Measurements from ENCODE around the gene TBXAS1. TPM values are rescaled to one million over a fixed set of nuclear protein-coding genes. Genes with fewer than 3 reads are reported as not detected.
A peak's percentile ranks its signal among the peaks of the same experiment; 100 is the strongest.

The TBXAS1 gene
- total RNA-seq (2014; rRNA removed; shearing (Covaris generic)) (1.0 TPM in 1 of 2 replicates, not detected in the other), polyA plus RNA-seq (2016; fragmentation: Nextera tagmentation; extraction: Ambion mirVana) (0.89 and 1.3 TPM in 2 replicates)
- long read RNA-seq, partial matches to known transcripts = 0 of 1 reads
- long read RNA-seq, other reads (novel, unspliced or antisense) = 1 of 1 reads

GRCh38 chr7:139829025-139829774 is at the start of gene TBXAS1:
TBXAS1 (plus strand) TSS chr7:139829264; CDS start chr7:139829391, 127 bp downstream.
- Histone ChIP-seq H3K36me3 (ENCODE audit: insufficient read depth) (no peaks in the 10 kb centered on the region), H3K4me3 (no peak within 1 kb of the TSS), H3K27ac (ENCODE audit: low read depth) (no peak within 1 kb of the TSS), H3K4me2 (no peak within 1 kb of the TSS), H2AFZ (peak within 1 kb of the TSS; percentile 38; the same call in 1 of the 2 replicates), H3K9me2 (ENCODE audit: insufficient read depth) (no peaks in the 10 kb centered on the region), H3K27me3 (ENCODE audit: insufficient read depth) (no peaks in the 10 kb centered on the region), H4K20me1 (replicated peaks; ENCODE audit: insufficient read depth) (no peaks in the 10 kb centered on the region), H3K4me1 (ENCODE audit: insufficient read depth) (no peaks in the 10 kb centered on the region), H3F3A (replicated peaks; ENCODE audit: low read depth) (no peaks in the 10 kb centered on the region), H3K79me2 (replicated peaks; ENCODE audit: insufficient read depth) (no peaks in the 10 kb centered on the region)
- peaks cover 2% of the 10 kb centered on the region for H3K27me3 Mint-ChIP-seq (ENCODE audit: insufficient read depth, low read depth, poor library complexity)
- no peak for TF ChIP-seq STAT1 (IDR thresholded peaks at IDR 0.05; ENCODE audit: unreplicated experiment)
- no peak for TF ChIP-seq ETS1 (IDR thresholded peaks at IDR 0.05)
- TF ChIP-seq ZNF331 (CRISPR knock-in tag; IDR thresholded peaks at IDR 0.05; ENCODE audit: low read depth) = no peak
- TF ChIP-seq EZH2 (IDR thresholded peaks at IDR 0.05; ENCODE audit: low read depth, unreplicated experiment) = no peak
- no peak for TF ChIP-seq JUNB (IDR thresholded peaks at IDR 0.05; ENCODE audit: unreplicated experiment)
- no peak for TF ChIP-seq CREB1 (CRISPR knock-in tag; IDR thresholded peaks at IDR 0.05; ENCODE audit: low read depth)
- no peak for TF ChIP-seq EZH2phosphoT487 (IDR thresholded peaks at IDR 0.05; ENCODE audit: unreplicated experiment)
- TF ChIP-seq REST (IDR thresholded peaks at IDR 0.05; ENCODE audit: unreplicated experiment) = no peak
- TF ChIP-seq ZNF462 (CRISPR knock-in tag; IDR thresholded peaks at IDR 0.05) = no peak
- no peak for TF ChIP-seq CTCF (conservative IDR thresholded peaks at IDR 0.05; ENCODE audit: low read depth in 2 of 2)
- no peak for TF ChIP-seq POLR2AphosphoS5 (IDR thresholded peaks at IDR 0.05; ENCODE audit: low read depth)
- no peak for TF ChIP-seq ZNF114 (CRISPR knock-in tag; IDR thresholded peaks at IDR 0.05)
- TF ChIP-seq NANOG (IDR thresholded peaks at IDR 0.05; ENCODE audit: borderline replicate concordance) = no peak
- ATAC-seq (peak; percentile 32), DNase-seq (ENCODE audit: low spot score) (no peak)
- H3K4me3 Mint-ChIP-seq = no peak within 1 kb of the TSS
- H3K9me3 Mint-ChIP-seq = peaks cover 3% of the 10 kb centered on the region; the same call in 1 of the 3 replicates
- no peak within 1 kb of the TSS for H3K27ac Mint-ChIP-seq
- peaks cover 6% of the 10 kb centered on the region; the same call in 2 of the 3 replicates for H3K36me3 Mint-ChIP-seq (ENCODE audit: low read depth)
- peaks cover 15% of the 10 kb centered on the region for H3K4me1 Mint-ChIP-seq
